Endothelial cell (in vitro differentiated cells): ENCODE data around the gene PRMT9. TPM values are rescaled to one million over a fixed set of nuclear protein-coding genes. Genes with fewer than 3 reads are reported as not detected.

ENCODE experiments used
- DNase-seq: peaks from one replicate; pipeline ENCODE4 v3.0.0; 2021; ENCODE audit warnings: low spot score
- H3K27ac Mint-ChIP-seq: one replicate; pipeline ENCODE4 v1.8.0; 2021; ENCODE audit warnings: mixed read lengths, inconsistent platforms; ENCODE audit not compliant: unreplicated experiment
- H3K27me3 Mint-ChIP-seq: one replicate; pipeline ENCODE4 v1.8.0; 2021; ENCODE audit warnings: mild to moderate bottlenecking, moderate library complexity, mixed read lengths, inconsistent platforms; ENCODE audit not compliant: unreplicated experiment
- H3K36me3 Mint-ChIP-seq: one replicate; pipeline ENCODE4 v1.8.0; 2021; ENCODE audit warnings: mild to moderate bottlenecking, low read depth, mixed read lengths, inconsistent platforms; ENCODE audit not compliant: unreplicated experiment
- H3K4me1 Mint-ChIP-seq: one replicate; pipeline ENCODE4 v1.8.0; 2021; ENCODE audit warnings: mild to moderate bottlenecking, mixed read lengths, inconsistent platforms; ENCODE audit not compliant: unreplicated experiment
- H3K4me3 Mint-ChIP-seq: one replicate; pipeline ENCODE4 v1.8.0; 2021; ENCODE audit warnings: mild to moderate bottlenecking, mixed read lengths, inconsistent platforms; ENCODE audit not compliant: unreplicated experiment
- H3K9me3 Mint-ChIP-seq: one replicate; pipeline ENCODE4 v1.8.0; 2021; ENCODE audit warnings: mixed read lengths, inconsistent platforms; ENCODE audit not compliant: unreplicated experiment
- total RNA-seq: library from RNA; stranded (reverse); fragmentation: NEBNext Ultra II Directional; extraction: Animal tissue kit (Norgen Biotek cat#: 25700); gene quantifications from one replicate; pipeline ENCODE4 v1.2.1, GENCODE V29; 2021; ENCODE audit not compliant: unreplicated experiment
- TF ChIP-seq, protein P1 (sequence below): fragments of 200-600 bp; sonication (generic); IDR thresholded peaks from one replicate; pipeline ENCODE4 v1.5.0; 2021; ENCODE audit warnings: antibody characterized with exemption; ENCODE audit not compliant: unreplicated experiment

The PRMT9 gene
- total RNA-seq, 1 donor from 2014 or later: 8.3 TPM

DNA sequence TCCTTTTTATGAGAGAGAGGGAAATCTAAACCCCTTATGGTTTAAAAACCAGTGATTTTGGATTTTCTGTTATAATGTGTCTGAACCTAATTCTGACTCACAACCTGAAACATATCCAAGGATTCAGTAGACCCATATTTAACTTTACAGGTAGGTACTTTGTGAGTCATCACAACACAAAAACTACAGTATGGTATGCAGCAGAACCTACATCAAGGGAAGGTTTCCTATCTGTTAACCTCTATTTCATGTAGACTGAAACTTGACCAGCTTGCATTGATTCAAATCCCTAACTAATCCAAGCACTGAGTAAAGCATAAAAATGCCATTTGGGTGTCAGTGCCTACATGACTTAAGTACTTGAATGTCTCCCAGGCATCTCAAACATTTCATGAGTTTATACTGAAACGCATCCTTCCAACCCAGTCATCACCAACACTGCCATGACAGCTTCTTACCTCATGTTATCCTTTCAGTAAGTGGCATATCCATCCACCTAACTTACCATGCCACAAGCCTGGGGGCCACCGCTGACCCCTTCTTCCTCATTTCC lies 43.6 kb upstream of the PRMT9 start:
- Mint-ChIP-seq H3K4me1 (no peaks in the 10 kb centered on the region), H3K4me3 (no peak overlapping the region), H3K36me3 (no peaks in the 10 kb centered on the region), H3K27ac (no peak overlapping the region), H3K27me3 (peaks cover 3% of the 10 kb centered on the region), H3K9me3 (no peaks in the 10 kb centered on the region)
- TF ChIP-seq, protein P1, sequence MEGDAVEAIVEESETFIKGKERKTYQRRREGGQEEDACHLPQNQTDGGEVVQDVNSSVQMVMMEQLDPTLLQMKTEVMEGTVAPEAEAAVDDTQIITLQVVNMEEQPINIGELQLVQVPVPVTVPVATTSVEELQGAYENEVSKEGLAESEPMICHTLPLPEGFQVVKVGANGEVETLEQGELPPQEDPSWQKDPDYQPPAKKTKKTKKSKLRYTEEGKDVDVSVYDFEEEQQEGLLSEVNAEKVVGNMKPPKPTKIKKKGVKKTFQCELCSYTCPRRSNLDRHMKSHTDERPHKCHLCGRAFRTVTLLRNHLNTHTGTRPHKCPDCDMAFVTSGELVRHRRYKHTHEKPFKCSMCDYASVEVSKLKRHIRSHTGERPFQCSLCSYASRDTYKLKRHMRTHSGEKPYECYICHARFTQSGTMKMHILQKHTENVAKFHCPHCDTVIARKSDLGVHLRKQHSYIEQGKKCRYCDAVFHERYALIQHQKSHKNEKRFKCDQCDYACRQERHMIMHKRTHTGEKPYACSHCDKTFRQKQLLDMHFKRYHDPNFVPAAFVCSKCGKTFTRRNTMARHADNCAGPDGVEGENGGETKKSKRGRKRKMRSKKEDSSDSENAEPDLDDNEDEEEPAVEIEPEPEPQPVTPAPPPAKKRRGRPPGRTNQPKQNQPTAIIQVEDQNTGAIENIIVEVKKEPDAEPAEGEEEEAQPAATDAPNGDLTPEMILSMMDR: no peak
- no peak for DNase-seq

DNA sequence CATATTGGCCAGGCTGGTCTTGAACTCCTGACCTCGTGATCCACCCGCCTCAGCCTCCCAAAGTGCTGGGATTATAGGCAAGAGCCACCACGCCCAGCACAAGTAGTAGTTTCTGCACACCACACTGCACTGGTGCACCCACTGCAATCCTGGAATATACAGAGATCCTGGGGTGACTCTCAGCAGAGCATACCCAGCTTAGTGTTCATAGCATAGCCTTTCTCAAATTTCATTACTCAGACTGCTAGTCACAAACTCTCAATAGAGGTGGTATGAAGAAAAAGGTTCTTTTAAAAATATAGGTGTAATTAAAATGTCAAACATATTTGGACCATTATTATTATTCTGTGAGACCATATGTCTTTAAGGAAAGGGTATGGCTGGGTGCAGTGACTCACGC lies 41.7 kb upstream of the PRMT9 start:
- Mint-ChIP-seq H3K27ac (no peak overlapping the region), H3K27me3 (peaks cover 3% of the 10 kb centered on the region), H3K9me3 (no peaks in the 10 kb centered on the region), H3K4me3 (no peak overlapping the region), H3K4me1 (no peaks in the 10 kb centered on the region), H3K36me3 (no peaks in the 10 kb centered on the region)
- DNase-seq: no peak
- TF ChIP-seq, protein P1: no peak

DNA sequence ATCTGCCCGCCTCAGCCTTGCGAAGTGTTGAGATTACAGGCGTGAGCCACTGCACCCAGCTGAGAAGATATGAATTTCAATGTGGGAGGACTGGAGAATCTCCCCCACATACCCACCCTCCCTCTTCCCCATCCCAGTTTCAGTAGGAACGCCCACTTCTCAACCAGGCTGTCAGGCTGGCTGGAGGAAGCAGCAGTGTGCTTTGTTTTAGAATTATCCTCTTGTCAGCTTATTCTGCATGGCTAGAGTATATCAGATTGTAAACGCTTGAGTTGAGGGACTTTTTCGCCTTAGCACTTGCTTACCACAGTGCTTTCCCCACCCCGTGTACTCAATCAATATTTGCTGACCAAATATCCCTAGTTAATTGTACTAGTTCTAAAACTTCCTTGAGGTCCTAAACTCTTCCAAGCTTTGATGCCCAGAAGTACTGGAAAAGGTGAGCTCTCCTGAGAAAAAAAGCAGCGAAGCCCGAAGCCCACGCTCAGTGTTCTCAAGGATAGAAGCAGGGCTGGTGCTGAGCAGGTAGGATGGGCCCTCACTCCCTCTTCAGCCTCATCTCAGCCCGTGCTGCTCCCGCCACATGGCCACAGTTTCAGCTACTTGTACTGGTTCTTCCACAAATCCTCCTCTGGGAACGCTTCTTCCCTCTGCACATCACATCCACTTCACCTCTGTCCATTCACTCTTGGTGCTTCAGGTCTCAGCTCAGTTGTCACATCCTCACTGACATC lies 40.7 kb upstream of the PRMT9 start:
- Mint-ChIP-seq H3K4me1 (no peaks in the 10 kb centered on the region), H3K36me3 (no peaks in the 10 kb centered on the region), H3K9me3 (no peaks in the 10 kb centered on the region), H3K4me3 (no peak overlapping the region), H3K27ac (no peak overlapping the region), H3K27me3 (peaks cover 3% of the 10 kb centered on the region)
- TF ChIP-seq, protein P1: no peak
- no peak for DNase-seq

DNA sequence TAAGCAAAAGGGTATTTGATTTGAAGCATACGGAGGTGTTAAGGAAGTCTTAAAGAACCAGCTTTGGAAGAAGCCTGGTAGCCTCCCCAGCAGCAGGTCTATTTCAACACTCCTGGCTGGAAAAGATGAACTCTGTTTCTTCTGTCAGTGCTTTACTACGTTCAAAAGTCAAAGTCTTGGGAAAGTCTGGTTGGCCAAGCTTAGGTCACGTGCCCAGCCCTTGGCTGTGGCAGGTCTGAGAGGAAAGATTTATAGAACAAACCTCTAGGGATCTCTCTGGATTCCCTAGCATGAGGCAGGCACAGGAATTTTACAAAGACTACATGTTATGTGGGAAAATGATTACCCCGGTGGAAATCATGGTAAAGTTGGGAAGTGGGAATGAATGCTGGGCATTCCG lies 39.4 kb upstream of the PRMT9 start:
- no peaks in the 10 kb centered on the region for H3K4me1 Mint-ChIP-seq
- H3K9me3 Mint-ChIP-seq: no peaks in the 10 kb centered on the region
- H3K27ac Mint-ChIP-seq: no peak overlapping the region
- no peak overlapping the region for H3K4me3 Mint-ChIP-seq
- no peaks in the 10 kb centered on the region for H3K27me3 Mint-ChIP-seq
- DNase-seq: no peak
- no peaks in the 10 kb centered on the region for H3K36me3 Mint-ChIP-seq
- TF ChIP-seq, protein P1: no peak

DNA sequence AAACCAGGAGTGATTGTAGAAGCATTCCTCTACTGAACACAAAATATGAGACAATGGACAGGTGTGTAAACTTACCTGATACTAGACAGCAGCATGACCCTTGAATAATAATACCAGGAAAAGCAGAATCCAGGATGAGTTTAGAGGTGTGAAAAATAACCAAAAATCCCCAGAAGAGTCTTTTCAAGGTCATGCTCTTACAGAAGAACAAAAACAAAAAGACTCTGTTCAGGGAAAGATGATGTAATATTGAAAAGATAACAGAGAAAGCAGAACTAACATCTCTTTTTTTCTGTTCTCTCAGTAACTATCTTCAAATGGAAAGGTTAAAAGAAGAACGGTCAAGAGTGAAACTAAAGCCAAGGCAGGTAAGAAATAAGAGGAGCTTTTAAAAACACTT lies 33.9 kb upstream of the PRMT9 start:
- TF ChIP-seq, protein P1: no peak
- H3K4me3 Mint-ChIP-seq: no peak overlapping the region
- no peaks in the 10 kb centered on the region for H3K4me1 Mint-ChIP-seq
- no peaks in the 10 kb centered on the region for H3K9me3 Mint-ChIP-seq
- H3K36me3 Mint-ChIP-seq: no peaks in the 10 kb centered on the region
- no peaks in the 10 kb centered on the region for H3K27me3 Mint-ChIP-seq
- H3K27ac Mint-ChIP-seq: no peak overlapping the region
- no peak for DNase-seq
